ENCODE measurements around the gene GNAQ. TPM values are rescaled to one million over a fixed set of nuclear protein-coding genes. Genes with fewer than 3 reads are reported as not detected.

GNAQ gene
- total RNA-seq, 3 donors from 2014 or later (not counting 1 experiment from before 2014, with no cell fraction given), result 17.8 to 51.6 (median 24.5) TPM

GRCh38 chr9:77851882-77852595, 179.6 kb downstream of the GNAQ start:
- H3K36me3 Mint-ChIP-seq, result no peaks in the 10 kb centered on the region
- H3K36me3 ChIP-seq (ENCODE audit: control insufficient read depth, insufficient read depth, low read length), result no peaks in the 10 kb centered on the region

GRCh38 chr9:77848897-77849296, 182.7 kb downstream of the GNAQ start:
- H3K36me3 Mint-ChIP-seq, result no peaks in the 10 kb centered on the region
- H3K4me3 ChIP-seq (ENCODE audit: low read length), result no peak overlapping the region
- H3K27ac Mint-ChIP-seq, result no peak overlapping the region
- H3K4me1 Mint-ChIP-seq, result peaks cover 20 to 22% of the 10 kb centered on the region in 2 donors
- no peaks in the 10 kb centered on the region for H3K27me3 ChIP-seq (ENCODE audit: control insufficient read depth, insufficient read depth, low read length)
- H3K9me3 Mint-ChIP-seq, result no peaks in the 10 kb centered on the region
- no peak for DNase-seq
- H3K27me3 Mint-ChIP-seq (ENCODE audit: low read depth in 2 of 2), result no peaks in the 10 kb centered on the region
- H3K36me3 ChIP-seq (ENCODE audit: control insufficient read depth, insufficient read depth, low read length), result no peaks in the 10 kb centered on the region
- H3K4me1 ChIP-seq (ENCODE audit: control insufficient read depth, insufficient read depth, low read length), result no peaks in the 10 kb centered on the region
- TF ChIP-seq CTCF (IDR thresholded peaks at IDR 0.05), result no peak
- no peak overlapping the region for H3K4me3 Mint-ChIP-seq
- H3K27ac ChIP-seq (ENCODE audit: low read length), result no peak overlapping the region
- intact Hi-C loops (cut with micrococcal nuclease), result no loop called here
- WGBS (ENCODE audit: insufficient coverage), result 96% methylated on average over 6 of the region's 6 CpGs
- no peak for ATAC-seq
- H3K9me3 ChIP-seq (ENCODE audit: control insufficient read depth, insufficient read depth, low read length), result no peaks in the 10 kb centered on the region

More at GRCh38 chr9:77851882-77852595, 179.6 kb downstream of the GNAQ start:
- Histone ChIP-seq H3K27me3 (ENCODE audit: control insufficient read depth, insufficient read depth, low read length) (no peaks in the 10 kb centered on the region), H3K4me3 (ENCODE audit: low read length) (no peak overlapping the region), H3K27ac (ENCODE audit: low read length) (no peak overlapping the region), H3K4me1 (ENCODE audit: control insufficient read depth, insufficient read depth, low read length) (no peaks in the 10 kb centered on the region), H3K9me3 (ENCODE audit: control insufficient read depth, insufficient read depth, low read length) (no peaks in the 10 kb centered on the region)
- WGBS (ENCODE audit: insufficient coverage), result 85% methylated on average over 3 of the region's 3 CpGs
- ATAC-seq, result no peak
- TF ChIP-seq CTCF (IDR thresholded peaks at IDR 0.05), result no peak
- Mint-ChIP-seq H3K4me1 (peaks cover 27 to 30% of the 10 kb centered on the region in 2 donors), H3K4me3 (no peak overlapping the region), H3K27ac (no peak overlapping the region), H3K9me3 (no peaks in the 10 kb centered on the region), H3K27me3 (ENCODE audit: low read depth in 2 of 2) (no peaks in the 10 kb centered on the region)
- no peak for DNase-seq
- intact Hi-C loops (cut with micrococcal nuclease), result no loop called here

GRCh38 chr9:77848404-77848803, 183.2 kb downstream of the GNAQ start:
- DNase-seq (no peak), ATAC-seq (no peak)
- 100% methylated on average over 2 of the region's 2 CpGs for WGBS (ENCODE audit: insufficient coverage)
- H3K27ac ChIP-seq (ENCODE audit: low read length), result no peak overlapping the region
- Mint-ChIP-seq H3K36me3 (no peaks in the 10 kb centered on the region), H3K27me3 (ENCODE audit: low read depth in 2 of 2) (no peaks in the 10 kb centered on the region), H3K4me1 (peaks cover 20 to 22% of the 10 kb centered on the region in 2 donors), H3K4me3 (no peak overlapping the region), H3K27ac (no peak overlapping the region), H3K9me3 (no peaks in the 10 kb centered on the region)
- H3K27me3 ChIP-seq (ENCODE audit: control insufficient read depth, insufficient read depth, low read length), result no peaks in the 10 kb centered on the region
- intact Hi-C loops (cut with micrococcal nuclease), result no loop called here
- H3K9me3 ChIP-seq (ENCODE audit: control insufficient read depth, insufficient read depth, low read length), result no peaks in the 10 kb centered on the region
- no peaks in the 10 kb centered on the region for H3K4me1 ChIP-seq (ENCODE audit: control insufficient read depth, insufficient read depth, low read length)
- no peaks in the 10 kb centered on the region for H3K36me3 ChIP-seq (ENCODE audit: control insufficient read depth, insufficient read depth, low read length)
- H3K4me3 ChIP-seq (ENCODE audit: low read length), result no peak overlapping the region
- TF ChIP-seq CTCF (IDR thresholded peaks at IDR 0.05), result no peak

GRCh38 chr9:77847626-77848025, 184.0 kb downstream of the GNAQ start:
- intact Hi-C loops (cut with micrococcal nuclease), result no loop called here
- no peaks in the 10 kb centered on the region for H3K9me3 ChIP-seq (ENCODE audit: control insufficient read depth, insufficient read depth, low read length)
- H3K4me1 Mint-ChIP-seq, result peaks cover 20 to 22% of the 10 kb centered on the region in 2 donors
- DNase-seq (no peak), ATAC-seq (no peak)
- H3K4me3 ChIP-seq (ENCODE audit: low read length), result no peak overlapping the region
- 67% methylated on average over 1 of the region's 2 CpGs for WGBS (ENCODE audit: insufficient coverage)
- H3K4me3 Mint-ChIP-seq, result no peak overlapping the region
- no peaks in the 10 kb centered on the region for H3K36me3 Mint-ChIP-seq
- no peak overlapping the region for H3K27ac ChIP-seq (ENCODE audit: low read length)
- H3K27ac Mint-ChIP-seq, result no peak overlapping the region
- no peak for TF ChIP-seq CTCF (IDR thresholded peaks at IDR 0.05)
- H3K9me3 Mint-ChIP-seq, result no peaks in the 10 kb centered on the region
- no peaks in the 10 kb centered on the region for H3K4me1 ChIP-seq (ENCODE audit: control insufficient read depth, insufficient read depth, low read length)
- no peaks in the 10 kb centered on the region for H3K27me3 ChIP-seq (ENCODE audit: control insufficient read depth, insufficient read depth, low read length)
- H3K36me3 ChIP-seq (ENCODE audit: control insufficient read depth, insufficient read depth, low read length), result no peaks in the 10 kb centered on the region
- H3K27me3 Mint-ChIP-seq (ENCODE audit: low read depth in 2 of 2), result no peaks in the 10 kb centered on the region

Data from natural killer cell (primary cell).